HepG2 (cell line): ENCODE data around the gene SIAH2. TPM values are rescaled to one million over a fixed set of nuclear protein-coding genes. Genes with fewer than 3 reads are reported as not detected.

Experiments used
- ATRX ChIP-seq: sonication (generic); formaldehyde crosslinking; IDR thresholded peaks from 2 replicates; pipeline ENCODE4 v1.4.0; 2020; ENCODE audit warnings: missing genetic modification reagents, borderline replicate concordance
- CHD4 ChIP-seq: fragments of 200-600 bp; sonication (generic); IDR thresholded peaks from 2 replicates; pipeline ENCODE4 v1.7.0; 2017; ENCODE audit warnings: mild to moderate bottlenecking, low read length, borderline replicate concordance
- ETV6 ChIP-seq: sonication (generic); formaldehyde crosslinking; conservative IDR thresholded peaks from 2 replicates; pipeline ENCODE4 v1.4.0; 2020; ENCODE audit warnings: missing genetic modification reagents
- FOXJ3 ChIP-seq: sonication (generic); formaldehyde crosslinking; IDR thresholded peaks from 2 replicates; pipeline ENCODE4 v1.4.0; 2020; ENCODE audit warnings: missing genetic modification reagents, mild to moderate bottlenecking, borderline replicate concordance
- KAT8 ChIP-seq: IDR thresholded peaks from 2 replicates; pipeline ENCODE4 v1.6.1; 2016; ENCODE audit warnings: missing genetic modification reagents, missing compliant biosample characterization
- KLF12 ChIP-seq: sonication (generic); formaldehyde crosslinking; IDR thresholded peaks from 2 replicates; pipeline ENCODE4 v1.4.0; 2020; ENCODE audit warnings: missing genetic modification reagents, borderline replicate concordance
- NFRKB ChIP-seq: fragments of 450-650 bp; IDR thresholded peaks from 2 replicates; pipeline ENCODE4 v1.6.1; 2017
- NR1H2 ChIP-seq: sonication (generic); formaldehyde crosslinking; IDR thresholded peaks from 2 replicates; pipeline ENCODE4 v1.8.1; 2022; ENCODE audit warnings: low read depth, missing genetic modification reagents, borderline replicate concordance
- PCBP2 ChIP-seq: fragments of 200-400 bp; formaldehyde crosslinking; optimal IDR thresholded peaks from 2 replicates; pipeline ENCODE3; 2018; ENCODE audit warnings: low read length, low read depth; ENCODE audit not compliant: poor library complexity, severe bottlenecking
- POGZ ChIP-seq: sonication (generic); formaldehyde crosslinking; IDR thresholded peaks from 2 replicates; pipeline ENCODE4 v1.4.0; 2020; ENCODE audit warnings: mild to moderate bottlenecking, missing genetic modification reagents
- RXRB ChIP-seq: IDR thresholded peaks from 2 replicates; pipeline ENCODE4 v1.6.1; 2016; ENCODE audit warnings: borderline replicate concordance, missing genetic modification reagents, missing compliant biosample characterization
- SRSF1 ChIP-seq: fragments of 200-400 bp; formaldehyde crosslinking; optimal IDR thresholded peaks from 2 replicates; pipeline ENCODE3; 2017; ENCODE audit warnings: mild to moderate bottlenecking, low read depth, low read length, moderate library complexity
- WIZ ChIP-seq: sonication (generic); formaldehyde crosslinking; IDR thresholded peaks from 2 replicates; pipeline ENCODE4 v1.5.1; 2020; ENCODE audit warnings: mild to moderate bottlenecking, missing genetic modification reagents
- ZFX ChIP-seq: sonication (generic); formaldehyde crosslinking; IDR thresholded peaks from 2 replicates; pipeline ENCODE4 v1.4.0; 2020; ENCODE audit warnings: mild to moderate bottlenecking, low read depth, missing genetic modification reagents, moderate library complexity
- ZNF296 ChIP-seq: sonication (generic); formaldehyde crosslinking; conservative IDR thresholded peaks from 2 replicates; pipeline ENCODE4 v1.5.0; 2020; ENCODE audit warnings: mild to moderate bottlenecking, missing genetic modification reagents
- ZNF317 ChIP-seq: sonication (generic); formaldehyde crosslinking; IDR thresholded peaks from 2 replicates; pipeline ENCODE4 v1.5.0; 2020; ENCODE audit warnings: mild to moderate bottlenecking, missing genetic modification reagents
- ZNF329 ChIP-seq: sonication (generic); formaldehyde crosslinking; IDR thresholded peaks from 2 replicates; pipeline ENCODE4 v1.9.0; 2021; ENCODE audit warnings: low read depth, mild to moderate bottlenecking, missing genetic modification reagents
- ZNF354B ChIP-seq: sonication (generic); formaldehyde crosslinking; IDR thresholded peaks from 2 replicates; pipeline ENCODE4 v1.8.0; 2022; ENCODE audit warnings: mild to moderate bottlenecking, missing genetic modification reagents
- ZSCAN9 ChIP-seq: IDR thresholded peaks from 2 replicates; pipeline ENCODE4 v1.6.1; 2016; ENCODE audit warnings: borderline replicate concordance
- polyA plus RNA-seq, 8 experiments: library from polyadenylated mRNA; depleted of rRNA in 3 of 8; stranded (reverse) in 7 of 8; unstranded in 1 of 8; fragments of >200 nt; fragmentation: Illumina TruSeq in 4 of 8; extraction: Trizol in 4 of 8; gene quantifications; 2 replicates each; pipeline versions ENCODE4 v1.2.1 to v1.2.3, GENCODE V29; 2011 to 2016; ENCODE audit warnings: low read depth in 4 of 8, missing spikeins in 1 of 8, mixed read lengths in 1 of 8; ENCODE audit not compliant: insufficient read depth in 1 of 8
- total RNA-seq, 5 experiments: library from RNA; depleted of rRNA; stranded (reverse); fragments of >200 nt; fragmentation: Illumina TruSeq; extraction: Trizol; gene quantifications; 2 replicates each; pipeline ENCODE4 v1.2.3, GENCODE V29; 2016; ENCODE audit warnings: low read depth in 1 of 5
- TF ChIP-seq, protein P1 (sequence below): sonication (generic); formaldehyde crosslinking; IDR thresholded peaks from 2 replicates; pipeline ENCODE4 v1.5.0; 2020; ENCODE audit warnings: mild to moderate bottlenecking, missing genetic modification reagents
- TF ChIP-seq, protein P2 (sequence below): sonication (generic); formaldehyde crosslinking; IDR thresholded peaks from 2 replicates; pipeline ENCODE4 v1.4.0; 2020; ENCODE audit warnings: mild to moderate bottlenecking, missing genetic modification reagents
- TF ChIP-seq, protein P3 (sequence below): sonication (generic); formaldehyde crosslinking; IDR thresholded peaks from 2 replicates; pipeline ENCODE4 v1.8.1; 2023; ENCODE audit warnings: missing genetic modification reagents, mild to moderate bottlenecking, borderline replicate concordance
- TF ChIP-seq, protein P4 (sequence below): sonication (generic); formaldehyde crosslinking; IDR thresholded peaks from 2 replicates; pipeline ENCODE4 v1.5.1; 2020; ENCODE audit warnings: missing genetic modification reagents, mild to moderate bottlenecking, borderline replicate concordance
- TF ChIP-seq, protein P5 (sequence below): sonication (generic); formaldehyde crosslinking; conservative IDR thresholded peaks from 2 replicates; pipeline ENCODE4 v1.4.0; 2020; ENCODE audit warnings: missing genetic modification reagents
- TF ChIP-seq, protein P6 (sequence below): sonication (generic); formaldehyde crosslinking; IDR thresholded peaks from 2 replicates; pipeline ENCODE4 v1.4.0; 2020; ENCODE audit warnings: missing genetic modification reagents

The SIAH2 gene
- total and polyA plus RNA-seq, 2 of the 13 experiments (the other 11 are each of a cell fraction or from before 2014, with no cell fraction given): 71.8 to 117 TPM

DNA sequence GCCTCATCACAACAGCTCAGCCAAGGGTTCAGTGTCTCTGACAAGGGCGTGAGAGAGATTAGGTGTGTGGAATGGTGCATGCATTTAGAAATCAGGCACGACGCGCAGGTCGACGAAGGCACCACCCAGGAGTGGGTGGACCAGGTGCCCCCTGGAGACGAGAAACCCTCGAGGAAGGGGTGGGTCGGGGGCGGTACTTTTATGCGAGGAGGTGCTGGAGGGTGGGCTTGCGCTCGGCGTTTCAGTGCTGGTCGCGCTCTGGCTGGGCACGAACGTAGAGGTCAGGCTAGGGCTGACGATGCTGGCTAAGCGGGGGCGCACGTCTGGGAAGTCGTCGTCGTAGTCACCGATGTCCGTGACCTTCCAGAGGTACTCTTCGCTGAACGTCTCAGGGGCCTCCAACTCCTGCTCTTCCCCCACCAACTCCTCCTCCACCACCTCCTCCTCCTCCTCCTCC is 59.6 kb downstream of the SIAH2 start (continued):
- TF ChIP-seq PCBP2 (peak; percentile 33), RXRB (no peak), ZNF329 (CRISPR knock-in tag) (no peak), ZSCAN9 (no peak), FOXJ3 (CRISPR knock-in tag) (no peak), NFRKB (no peak), ZFX (CRISPR knock-in tag) (no peak), SRSF1 (no peak), CHD4 (no peak), ZNF317 (CRISPR knock-in tag) (no peak), WIZ (CRISPR knock-in tag) (no peak; the same call in 1 of the 2 replicates), KAT8 (peak; percentile 7; the same call in 1 of the 2 replicates), ZNF296 (no peak), NR1H2 (CRISPR knock-in tag) (peak; percentile 22; the same call in 1 of the 2 replicates), KLF12 (CRISPR knock-in tag) (no peak), ZNF354B (CRISPR knock-in tag) (no peak), POGZ (no peak), ATRX (no peak), ETV6 (CRISPR knock-in tag) (no peak)
- TF ChIP-seq, protein P1, sequence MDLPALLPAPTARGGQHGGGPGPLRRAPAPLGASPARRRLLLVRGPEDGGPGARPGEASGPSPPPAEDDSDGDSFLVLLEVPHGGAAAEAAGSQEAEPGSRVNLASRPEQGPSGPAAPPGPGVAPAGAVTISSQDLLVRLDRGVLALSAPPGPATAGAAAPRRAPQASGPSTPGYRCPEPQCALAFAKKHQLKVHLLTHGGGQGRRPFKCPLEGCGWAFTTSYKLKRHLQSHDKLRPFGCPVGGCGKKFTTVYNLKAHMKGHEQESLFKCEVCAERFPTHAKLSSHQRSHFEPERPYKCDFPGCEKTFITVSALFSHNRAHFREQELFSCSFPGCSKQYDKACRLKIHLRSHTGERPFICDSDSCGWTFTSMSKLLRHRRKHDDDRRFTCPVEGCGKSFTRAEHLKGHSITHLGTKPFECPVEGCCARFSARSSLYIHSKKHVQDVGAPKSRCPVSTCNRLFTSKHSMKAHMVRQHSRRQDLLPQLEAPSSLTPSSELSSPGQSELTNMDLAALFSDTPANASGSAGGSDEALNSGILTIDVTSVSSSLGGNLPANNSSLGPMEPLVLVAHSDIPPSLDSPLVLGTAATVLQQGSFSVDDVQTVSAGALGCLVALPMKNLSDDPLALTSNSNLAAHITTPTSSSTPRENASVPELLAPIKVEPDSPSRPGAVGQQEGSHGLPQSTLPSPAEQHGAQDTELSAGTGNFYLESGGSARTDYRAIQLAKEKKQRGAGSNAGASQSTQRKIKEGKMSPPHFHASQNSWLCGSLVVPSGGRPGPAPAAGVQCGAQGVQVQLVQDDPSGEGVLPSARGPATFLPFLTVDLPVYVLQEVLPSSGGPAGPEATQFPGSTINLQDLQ (CRISPR knock-in tag): no peak
- TF ChIP-seq, protein P2, sequence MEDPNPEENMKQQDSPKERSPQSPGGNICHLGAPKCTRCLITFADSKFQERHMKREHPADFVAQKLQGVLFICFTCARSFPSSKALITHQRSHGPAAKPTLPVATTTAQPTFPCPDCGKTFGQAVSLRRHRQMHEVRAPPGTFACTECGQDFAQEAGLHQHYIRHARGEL: no peak
- TF ChIP-seq, protein P3, sequence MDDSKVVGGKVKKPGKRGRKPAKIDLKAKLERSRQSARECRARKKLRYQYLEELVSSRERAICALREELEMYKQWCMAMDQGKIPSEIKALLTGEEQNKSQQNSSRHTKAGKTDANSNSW (CRISPR knock-in tag): no peak
- TF ChIP-seq, protein P4, sequence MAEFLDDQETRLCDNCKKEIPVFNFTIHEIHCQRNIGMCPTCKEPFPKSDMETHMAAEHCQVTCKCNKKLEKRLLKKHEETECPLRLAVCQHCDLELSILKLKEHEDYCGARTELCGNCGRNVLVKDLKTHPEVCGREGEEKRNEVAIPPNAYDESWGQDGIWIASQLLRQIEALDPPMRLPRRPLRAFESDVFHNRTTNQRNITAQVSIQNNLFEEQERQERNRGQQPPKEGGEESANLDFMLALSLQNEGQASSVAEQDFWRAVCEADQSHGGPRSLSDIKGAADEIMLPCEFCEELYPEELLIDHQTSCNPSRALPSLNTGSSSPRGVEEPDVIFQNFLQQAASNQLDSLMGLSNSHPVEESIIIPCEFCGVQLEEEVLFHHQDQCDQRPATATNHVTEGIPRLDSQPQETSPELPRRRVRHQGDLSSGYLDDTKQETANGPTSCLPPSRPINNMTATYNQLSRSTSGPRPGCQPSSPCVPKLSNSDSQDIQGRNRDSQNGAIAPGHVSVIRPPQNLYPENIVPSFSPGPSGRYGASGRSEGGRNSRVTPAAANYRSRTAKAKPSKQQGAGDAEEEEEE (CRISPR knock-in tag): no peak
- TF ChIP-seq, protein P5, sequence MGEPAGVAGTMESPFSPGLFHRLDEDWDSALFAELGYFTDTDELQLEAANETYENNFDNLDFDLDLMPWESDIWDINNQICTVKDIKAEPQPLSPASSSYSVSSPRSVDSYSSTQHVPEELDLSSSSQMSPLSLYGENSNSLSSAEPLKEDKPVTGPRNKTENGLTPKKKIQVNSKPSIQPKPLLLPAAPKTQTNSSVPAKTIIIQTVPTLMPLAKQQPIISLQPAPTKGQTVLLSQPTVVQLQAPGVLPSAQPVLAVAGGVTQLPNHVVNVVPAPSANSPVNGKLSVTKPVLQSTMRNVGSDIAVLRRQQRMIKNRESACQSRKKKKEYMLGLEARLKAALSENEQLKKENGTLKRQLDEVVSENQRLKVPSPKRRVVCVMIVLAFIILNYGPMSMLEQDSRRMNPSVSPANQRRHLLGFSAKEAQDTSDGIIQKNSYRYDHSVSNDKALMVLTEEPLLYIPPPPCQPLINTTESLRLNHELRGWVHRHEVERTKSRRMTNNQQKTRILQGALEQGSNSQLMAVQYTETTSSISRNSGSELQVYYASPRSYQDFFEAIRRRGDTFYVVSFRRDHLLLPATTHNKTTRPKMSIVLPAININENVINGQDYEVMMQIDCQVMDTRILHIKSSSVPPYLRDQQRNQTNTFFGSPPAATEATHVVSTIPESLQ (CRISPR knock-in tag): no peak
- TF ChIP-seq, protein P6, sequence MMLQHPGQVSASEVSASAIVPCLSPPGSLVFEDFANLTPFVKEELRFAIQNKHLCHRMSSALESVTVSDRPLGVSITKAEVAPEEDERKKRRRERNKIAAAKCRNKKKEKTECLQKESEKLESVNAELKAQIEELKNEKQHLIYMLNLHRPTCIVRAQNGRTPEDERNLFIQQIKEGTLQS (CRISPR knock-in tag): 0 out of 2 replicates have a peak, but pooled peaks have one; percentile 2
